ENCODE data around the gene ITSN2.
"Not testable (repeated sequence)": the region's sequence is repeated elsewhere in the genome, so short reads cannot be mapped to it uniquely, and the experiment has no call there.

The ITSN2 gene

DNA sequence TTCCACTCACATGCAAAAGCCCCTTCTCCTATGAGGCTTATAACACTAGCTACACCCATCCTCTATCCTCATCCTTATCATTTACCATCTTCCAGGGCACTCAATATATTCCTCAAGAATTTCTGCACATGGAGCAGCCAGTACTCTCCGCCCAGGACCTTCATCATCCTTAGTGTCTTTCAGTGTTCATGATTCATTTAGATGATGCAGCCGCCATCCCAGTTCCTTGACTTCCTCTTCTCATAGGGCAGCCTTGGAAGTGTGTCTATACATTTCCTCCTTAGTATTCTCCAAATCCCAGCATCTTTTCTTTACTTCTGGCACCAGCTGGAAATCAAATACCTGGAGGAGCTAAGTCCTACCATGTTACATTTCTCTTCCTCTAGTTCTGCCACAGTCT is 3.0 kb upstream of the ITSN2 start:
- DNase-seq: no peak

DNA sequence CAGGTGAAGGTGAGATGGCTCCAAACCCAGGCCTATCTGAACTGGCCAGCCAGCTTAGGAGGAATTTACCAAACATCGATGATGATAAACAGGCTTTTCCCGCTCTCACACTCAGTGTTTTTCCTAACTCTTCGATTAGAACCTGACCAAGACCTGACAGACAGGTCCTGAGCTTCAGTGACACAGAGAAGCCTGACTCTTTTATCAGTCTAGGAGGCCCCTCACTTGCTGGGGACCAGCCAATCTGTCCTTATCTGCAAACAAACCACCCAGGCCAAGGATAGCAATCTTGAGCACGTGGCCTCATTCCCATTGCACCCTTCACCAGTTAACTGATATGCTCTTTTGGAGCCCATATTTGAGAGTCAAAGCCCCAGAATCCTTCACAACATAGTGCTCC is 1.9 kb upstream of the ITSN2 start:
- no peak for DNase-seq

DNA sequence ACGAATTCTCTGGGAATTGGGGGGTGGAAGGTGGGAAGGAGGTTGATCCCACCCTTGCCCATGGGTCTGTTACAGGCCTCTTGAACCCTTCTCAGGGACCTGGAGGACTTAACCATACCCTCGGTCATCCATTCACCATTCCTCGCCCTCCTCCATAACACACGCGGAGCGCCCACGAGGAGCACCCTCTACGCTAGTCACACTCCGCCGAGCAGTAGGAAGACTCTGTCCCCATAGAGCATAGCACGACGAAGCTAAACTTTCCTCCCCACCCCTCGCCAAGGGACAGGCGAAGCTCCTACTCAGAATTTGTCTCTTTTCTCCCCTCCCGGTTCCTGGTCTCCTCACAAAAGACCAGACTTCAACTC is 611 bp upstream of the ITSN2 start:
- no peak for DNase-seq

DNA sequence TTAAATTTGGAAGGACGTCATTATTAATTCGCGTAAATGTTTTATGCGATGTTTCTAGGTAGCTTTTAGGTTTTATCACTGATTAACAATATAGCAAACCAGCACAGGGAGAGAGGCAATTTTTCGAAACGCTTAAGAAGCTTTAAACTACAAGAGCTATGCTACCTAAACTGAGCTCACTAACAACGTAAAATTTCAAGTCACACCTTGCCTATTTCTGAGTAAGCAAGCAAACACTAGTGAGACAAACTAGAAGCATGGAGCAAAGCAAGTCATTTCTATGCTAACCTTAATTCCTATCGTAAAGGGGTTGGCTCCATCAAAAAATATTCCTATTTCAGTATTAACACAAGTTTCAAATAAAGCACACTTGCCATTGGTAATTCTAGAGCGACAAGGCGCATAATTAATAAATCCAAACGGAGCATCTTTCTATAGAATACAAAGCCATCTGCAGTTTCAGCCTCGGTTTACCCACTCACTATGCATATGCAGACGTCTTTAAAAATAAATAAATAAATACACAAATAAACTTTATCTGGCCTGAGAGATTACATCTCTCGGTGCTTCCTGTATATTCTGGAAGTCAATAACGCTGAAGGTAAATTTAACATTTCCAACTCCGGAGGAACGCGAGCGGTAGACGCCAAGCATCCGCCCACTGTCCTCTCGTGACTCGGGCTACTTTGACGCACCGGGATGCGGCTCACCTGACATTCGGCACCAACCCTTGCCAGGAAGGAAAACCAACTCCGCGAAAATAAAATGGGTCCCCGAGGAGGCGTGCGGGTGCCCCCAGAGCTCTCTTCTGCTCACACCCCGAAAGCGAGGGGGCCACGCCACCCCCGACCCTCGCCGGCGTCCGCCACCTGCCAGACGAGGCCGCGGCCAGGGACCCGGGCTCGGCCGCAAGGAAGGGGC is 947 bp downstream of the ITSN2 start:
- peak; percentile 17 for DNase-seq

DNA sequence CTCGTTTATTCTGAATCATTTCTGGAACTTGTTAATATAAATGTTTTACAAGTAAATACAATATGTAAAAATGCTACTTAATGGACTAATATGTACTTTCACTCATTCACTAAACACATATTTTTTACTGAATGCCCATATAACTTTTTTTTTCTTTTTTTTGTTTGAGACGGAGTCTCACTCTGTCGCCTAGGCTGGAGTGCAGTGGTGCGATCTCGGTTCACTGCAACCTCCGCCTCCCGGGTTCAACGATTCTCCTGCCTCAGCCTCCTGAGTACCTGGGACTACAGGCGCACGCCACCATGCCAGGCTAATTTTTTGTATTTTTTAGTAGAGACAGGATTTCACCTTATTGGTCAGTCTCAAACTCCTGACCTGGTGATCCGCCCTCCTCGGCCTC is 2.6 kb downstream of the ITSN2 start:
- not testable (repeated sequence) for DNase-seq

DNA sequence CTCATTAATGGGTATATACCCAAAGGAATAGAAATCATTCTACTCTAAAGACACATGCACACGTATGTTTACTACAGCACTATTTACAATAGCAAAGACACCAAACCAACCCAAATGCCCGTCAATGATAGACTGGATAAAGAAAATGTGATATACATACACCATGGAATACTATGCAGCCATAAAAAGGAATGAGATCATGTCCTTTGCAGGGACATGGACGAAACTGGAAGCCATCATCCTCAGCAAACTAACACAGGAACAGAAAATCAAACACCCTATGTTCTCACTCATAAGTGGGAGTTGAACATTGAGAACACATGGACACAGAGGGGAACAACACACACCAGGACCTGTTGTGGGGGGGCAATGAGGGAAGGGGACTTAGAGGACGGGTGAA is 3.2 kb downstream of the ITSN2 start:
- DNase-seq: not testable (repeated sequence)

DNA sequence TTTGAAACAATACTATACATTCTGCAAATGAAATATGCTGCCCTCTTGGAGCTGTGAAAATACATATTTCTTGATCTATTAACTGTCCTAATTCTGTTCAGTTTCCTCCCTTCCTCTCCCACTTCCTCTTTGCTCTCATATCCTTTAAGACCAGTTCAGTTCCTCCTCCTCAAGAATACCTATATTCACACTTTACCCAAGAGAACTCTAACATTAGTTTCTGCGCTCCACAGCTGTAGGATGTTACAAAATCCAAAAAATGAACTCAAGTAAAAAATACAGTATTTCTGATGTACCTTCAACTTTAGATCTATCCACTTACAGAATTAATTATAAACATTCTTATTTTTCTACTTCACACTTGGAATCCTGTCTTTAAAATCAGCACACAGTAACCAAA is 5.4 kb downstream of the ITSN2 start:
- no peak for DNase-seq

DNA sequence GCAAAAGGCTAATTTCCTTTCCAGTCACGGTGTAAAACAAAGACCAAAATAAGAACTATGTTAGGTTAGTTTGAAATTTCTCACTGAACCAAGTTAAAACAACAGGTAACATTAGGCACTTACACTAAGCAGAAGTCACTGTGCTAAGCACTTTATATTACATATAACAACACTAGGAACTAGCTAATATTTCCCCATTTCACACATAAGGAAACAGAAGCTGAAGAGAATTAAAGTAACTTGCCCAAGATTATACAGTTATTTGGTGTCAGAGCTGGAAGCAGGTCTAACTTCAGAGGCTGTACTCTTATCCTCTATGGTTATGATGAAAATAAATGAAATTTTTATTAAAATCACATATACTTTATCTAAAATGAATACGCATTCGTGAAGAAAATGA is 5.9 kb downstream of the ITSN2 start:
- no peak for DNase-seq

DNA sequence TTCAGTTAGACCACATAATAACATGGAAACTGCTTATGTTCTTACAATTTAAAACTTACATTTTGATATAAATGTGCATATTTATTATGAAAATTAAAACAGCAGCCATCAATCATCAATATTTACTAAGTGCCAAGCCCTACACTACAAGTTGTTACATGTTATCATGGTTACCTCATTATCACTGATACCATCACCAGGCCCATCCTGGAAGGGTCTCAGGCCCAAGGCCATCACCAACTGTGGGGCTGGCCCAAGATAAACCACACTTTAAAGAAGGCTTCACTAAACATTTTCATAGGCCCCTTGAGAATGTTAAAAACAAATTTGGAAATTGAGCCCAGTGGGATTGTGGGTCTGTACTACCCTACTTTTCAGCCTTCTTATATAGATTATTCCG is 6.4 kb downstream of the ITSN2 start:
- no peak for DNase-seq

DNA sequence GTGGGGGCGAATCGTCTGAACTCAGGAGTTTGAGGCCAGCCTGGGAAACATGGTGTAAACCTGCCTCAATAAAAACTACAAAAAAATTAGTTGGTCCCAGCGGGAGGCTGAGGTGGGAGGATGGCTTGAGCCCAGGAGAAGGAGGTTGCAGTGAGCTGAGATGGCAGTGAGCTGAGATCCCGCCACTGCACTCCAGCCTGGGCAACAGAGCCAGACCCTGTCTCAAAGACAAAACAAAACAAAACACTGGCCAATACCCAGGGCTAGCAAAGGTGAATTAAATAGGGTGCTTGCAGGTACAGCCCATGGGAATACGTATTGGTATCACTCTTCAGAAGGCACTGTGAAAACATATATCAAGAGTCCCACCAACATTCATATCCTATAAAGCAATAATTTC is 7.0 kb downstream of the ITSN2 start:
- no peak for DNase-seq

DNA sequence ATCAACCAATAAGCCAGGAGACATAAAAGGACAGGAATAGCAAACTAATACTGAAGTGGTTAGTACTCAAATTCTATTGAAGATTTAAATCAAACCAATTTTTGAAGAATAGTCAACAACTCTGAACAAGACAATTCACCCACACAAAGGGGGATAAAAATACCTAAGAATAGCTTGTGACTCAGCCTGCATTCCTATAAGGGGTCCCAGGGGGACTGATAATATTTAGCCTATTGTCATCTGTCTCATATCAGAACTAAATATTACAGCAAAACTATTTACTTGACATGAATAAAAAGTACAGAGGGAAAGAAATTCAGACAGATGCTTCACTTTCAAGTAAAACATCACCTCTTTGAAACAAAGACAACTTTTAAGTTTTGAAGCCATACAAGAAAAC is 7.7 kb downstream of the ITSN2 start:
- no peak for DNase-seq

DNA sequence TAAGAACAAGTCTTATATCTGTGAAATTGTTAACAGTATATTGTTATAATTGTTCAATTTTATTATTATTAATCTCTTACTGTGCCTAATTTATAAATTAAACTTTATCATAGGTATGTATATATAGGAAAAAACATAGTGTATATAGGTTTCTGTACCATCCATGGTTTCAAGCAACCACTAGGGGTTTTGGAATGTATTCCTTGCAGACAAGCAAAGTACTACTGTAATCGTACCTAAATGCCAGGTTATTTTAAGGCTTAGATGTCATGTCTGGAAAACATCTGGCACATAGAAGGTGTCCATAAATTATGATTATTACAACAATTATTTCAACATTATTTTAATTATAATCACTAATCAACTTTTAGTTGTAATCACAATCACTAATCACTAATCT is 8.4 kb downstream of the ITSN2 start:
- DNase-seq: no peak

DNA sequence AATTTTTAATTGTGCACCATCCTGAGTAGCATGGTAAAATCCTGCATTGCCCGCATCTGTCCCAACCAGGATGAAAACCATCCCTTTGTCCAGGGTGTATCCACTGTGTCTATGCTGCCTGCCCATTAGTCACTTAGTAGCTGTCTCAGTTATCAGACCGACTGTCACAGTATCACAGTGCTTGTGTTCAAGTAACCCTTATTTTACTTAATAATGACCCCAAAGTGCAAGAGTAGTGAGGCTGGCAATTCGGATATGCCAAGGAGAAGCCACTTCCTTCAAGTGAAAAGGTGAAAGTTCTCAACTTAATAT is 8.8 kb downstream of the ITSN2 start:
- DNase-seq: no peak

DNA sequence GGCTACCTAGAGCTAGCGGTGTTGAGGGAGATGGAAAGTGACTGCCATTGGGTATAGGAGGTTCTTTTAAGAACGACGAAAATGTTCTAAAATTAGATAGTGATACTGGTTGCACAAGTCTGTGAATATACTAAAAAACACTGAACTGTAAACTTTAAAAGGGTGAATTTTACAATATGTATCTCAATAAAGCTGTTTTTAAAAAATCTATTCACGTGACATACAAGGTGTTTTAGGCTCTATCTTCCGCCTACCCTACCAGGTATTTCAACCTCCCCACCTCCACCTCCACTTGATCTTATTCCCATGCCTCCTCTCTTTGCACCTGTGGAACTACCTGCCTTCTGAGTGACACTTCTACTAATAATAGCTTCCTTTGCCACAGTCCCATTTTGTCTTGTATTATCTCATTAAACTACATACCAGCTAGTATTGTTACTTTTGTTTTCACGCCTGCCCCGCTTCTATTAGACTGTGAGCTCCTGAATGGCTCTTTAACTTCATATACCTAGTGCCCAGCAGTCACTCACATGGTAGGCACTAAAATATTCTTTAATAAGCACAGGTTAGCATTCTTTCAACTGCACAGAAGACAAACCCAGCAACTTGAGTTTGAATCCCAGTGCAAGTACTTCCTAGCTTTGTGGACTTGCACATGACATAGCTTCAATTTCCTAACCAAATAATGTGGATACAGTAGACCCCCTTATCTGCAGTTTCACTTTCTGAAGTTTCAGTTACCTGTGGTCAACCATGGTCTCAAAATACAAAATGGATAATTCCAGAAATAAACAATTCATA is 9.3 kb downstream of the ITSN2 start:
- no peak for DNase-seq

DNA sequence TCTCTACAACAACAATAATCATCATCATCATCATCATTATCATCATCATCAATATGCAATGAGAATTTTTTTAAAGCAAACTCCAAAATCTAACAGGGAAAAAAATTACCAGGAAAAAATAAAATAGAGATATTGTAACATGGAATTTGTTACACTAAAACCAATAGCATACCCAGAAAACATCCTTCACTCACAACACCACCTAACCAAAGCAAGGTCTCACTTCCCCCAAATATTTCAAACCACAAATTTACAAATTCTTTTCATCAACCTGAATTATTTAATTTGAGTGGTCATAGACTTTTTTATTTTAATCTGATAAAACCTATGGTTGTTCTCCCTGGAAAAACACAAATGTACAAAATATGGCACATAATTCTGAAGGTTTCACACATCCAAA is 11.2 kb downstream of the ITSN2 start:
- no peak for DNase-seq

DNA sequence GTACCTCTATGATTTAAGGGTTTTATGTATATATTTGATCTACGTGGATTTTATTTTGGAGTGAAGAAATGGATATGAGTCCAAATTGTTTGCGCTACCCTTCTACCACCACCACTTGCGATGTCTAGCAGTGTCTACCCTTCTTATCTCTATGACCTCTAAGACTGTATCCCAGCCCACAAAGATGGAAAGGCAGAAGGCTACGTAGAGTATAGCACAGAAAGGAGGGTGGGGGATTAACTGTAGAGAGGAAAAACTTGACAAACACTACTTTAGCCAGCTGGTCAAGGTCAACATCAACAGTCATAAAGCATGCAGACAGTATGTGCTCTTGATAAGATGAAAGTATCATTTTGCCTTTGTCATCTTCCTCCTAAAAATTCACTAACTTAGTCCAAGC is 14.4 kb downstream of the ITSN2 start:
- DNase-seq: no peak

DNA sequence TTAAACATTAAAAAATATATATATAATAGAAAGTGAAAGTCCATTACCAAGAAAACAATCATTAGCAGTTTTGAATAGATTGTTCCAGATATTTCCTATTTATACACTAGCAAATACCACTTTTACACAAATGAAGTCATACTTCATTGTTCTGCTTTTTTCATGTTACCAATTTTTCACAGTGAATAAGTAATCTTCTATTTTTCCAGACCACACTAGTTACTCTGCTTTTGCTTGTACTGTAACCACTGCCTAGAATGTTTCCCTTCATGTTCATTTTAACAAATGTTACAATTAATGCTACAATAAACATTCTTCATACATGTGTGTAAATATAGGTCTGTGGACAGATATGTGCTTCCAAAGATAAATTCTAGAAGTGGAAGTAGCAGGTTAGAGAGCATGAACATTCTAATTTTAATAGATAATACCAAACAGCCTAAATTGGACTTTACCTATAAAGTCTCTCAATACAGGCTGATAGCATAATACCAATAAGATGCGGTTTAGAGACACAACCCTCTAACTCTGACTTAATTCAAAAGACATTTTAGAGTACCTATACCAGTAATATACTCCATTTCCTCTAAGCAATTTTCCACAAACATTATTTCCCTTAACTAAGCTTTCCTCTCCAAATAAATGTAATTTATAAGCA is 17.0 kb downstream of the ITSN2 start:
- no peak for DNase-seq

DNA sequence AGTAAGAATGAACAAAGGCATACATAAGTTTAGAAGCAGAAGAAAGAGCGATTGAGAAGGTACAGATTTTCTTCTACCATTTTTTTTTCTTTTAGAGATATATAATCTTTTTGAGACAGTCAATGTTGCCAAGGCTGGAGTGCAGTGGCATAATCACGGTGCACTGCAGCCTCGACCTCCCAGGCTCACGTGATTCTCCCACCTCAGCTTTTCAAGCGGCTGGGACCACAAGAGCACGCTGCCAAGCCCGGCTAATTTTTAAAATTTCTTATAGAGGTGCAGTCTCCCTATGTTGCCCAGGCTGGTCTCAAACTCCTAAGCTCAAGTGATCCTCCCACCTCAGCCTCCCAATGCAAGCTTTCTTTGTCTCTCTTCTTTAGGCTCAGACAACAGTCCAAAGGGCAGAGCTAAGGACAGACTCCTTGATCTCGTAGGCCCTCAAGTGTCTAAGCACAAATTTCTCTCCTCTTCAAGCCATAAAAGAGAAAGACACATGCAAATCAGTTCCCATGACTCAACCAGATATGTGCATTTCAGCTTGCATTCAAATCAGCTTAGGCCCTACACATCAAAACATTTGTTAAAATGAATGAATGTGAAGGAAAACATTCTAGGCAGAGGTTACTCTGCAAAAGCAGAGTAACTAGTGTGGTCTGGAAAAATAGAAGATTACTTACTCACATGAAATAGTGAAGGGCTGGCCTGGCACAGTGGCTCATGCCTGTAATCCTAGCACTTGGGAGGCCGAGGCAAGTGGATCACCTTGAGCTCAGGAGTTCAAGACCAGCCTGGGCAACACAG is 18.0 kb downstream of the ITSN2 start:
- no peak for DNase-seq

DNA sequence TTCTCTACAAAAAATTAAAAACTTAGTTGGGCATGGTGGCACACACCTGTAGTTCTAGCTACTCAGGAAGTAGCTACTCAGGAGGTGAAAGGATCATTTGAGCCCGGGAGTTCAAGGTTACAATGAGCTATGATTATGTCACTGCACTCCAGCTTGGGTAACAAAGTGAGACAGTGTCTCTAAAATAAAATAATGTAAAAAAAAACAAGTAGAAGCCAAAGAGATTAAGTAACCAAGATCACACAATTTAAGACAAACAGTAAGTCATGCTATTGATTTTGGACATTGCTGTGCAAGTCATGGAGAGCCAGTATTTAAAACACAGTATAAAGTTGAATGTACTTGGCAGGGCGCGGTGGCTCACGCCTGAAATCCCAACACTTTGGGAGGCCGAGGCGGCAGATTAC is 20.5 kb downstream of the ITSN2 start:
- DNase-seq: no peak

DNA sequence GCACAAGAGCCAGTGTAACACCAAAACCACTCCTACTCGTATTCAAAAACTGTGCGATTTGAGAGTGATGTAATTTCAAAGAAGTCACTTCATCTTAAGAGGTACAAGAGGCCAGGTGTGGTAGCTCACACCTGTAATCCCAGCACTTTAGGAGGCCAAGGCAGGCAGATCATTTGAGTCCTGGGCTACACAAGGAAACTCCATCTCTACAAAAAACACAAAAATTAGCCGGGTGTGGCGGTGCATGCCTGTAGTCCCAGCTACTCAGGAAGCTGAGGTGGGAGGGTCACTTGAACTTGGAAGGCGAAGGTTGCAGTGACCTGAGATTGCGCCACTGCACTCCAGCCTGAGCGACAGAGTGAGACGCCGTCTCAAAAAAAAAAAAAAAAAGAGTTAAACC is 21.2 kb downstream of the ITSN2 start:
- not testable (repeated sequence) for DNase-seq

DNA sequence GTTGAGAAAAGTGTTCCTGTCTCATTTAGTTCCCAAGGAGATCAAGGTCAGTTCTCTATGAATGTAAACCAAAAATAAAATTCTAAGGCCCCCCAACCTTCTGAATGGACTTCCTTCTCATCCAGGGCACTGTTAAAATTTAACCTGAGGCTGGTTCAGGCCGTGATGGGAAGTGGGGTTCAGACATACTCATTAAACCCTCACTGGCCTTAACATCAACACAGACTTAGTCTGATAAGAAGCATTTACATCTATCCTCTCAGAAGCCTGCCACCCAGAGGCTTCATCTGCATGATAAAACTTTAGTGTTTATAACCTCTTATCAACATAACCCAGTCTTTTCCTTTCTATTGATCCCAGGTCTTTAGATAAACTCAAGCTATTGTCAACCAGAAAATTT is 22.4 kb downstream of the ITSN2 start:
- DNase-seq: no peak

DNA sequence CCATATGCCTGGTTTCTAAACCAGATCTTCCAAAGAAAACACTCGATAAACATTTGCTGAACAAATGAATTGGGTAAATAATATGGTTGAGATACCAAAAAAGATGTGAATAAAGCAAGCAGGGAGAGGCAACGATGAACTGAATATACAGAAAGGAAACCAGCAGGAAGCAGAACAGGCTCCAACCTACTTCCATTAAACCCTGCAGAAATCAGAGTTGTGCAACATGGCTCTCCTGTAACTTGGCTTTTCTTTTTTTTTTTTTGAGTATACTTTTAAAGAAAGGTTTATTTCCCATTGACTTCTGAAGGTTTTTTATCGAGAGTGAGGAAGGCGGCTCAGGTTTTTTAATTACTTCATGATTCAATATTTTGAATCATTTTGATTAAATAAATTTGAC is 23.5 kb downstream of the ITSN2 start:
- no peak for DNase-seq

DNA sequence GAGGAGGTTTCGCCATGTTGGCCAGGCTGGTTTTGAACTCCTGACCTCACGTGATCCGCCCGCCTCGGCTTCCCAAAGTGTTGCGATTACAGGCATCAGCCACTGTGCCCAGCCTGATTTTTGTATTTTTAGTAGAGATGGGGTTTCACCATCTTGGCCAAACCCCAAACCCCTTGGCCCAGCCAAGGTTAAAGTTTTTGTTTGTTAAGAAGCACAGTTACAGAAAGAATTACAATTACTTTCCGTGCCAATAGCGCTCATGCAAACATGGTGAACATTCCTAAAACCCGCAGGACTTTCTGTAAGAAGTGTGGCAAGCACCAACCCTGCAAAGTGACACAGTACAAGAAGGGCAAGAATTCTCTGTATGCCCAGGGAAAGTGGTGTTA is 26.1 kb downstream of the ITSN2 start:
- DNase-seq: no peak

All from right kidney (tissue), 1 donor.